ENCODE results near the gene KLHL22. TPM values are rescaled to one million over a fixed set of nuclear protein-coding genes. Genes with fewer than 3 reads are reported as not detected.

Gene KLHL22
- total and polyA plus RNA-seq, 2 of the 8 experiments (the other 6 are each of a cell fraction or from before 2014, with no cell fraction given) = 9.4 to 16.2 TPM

DNA sequence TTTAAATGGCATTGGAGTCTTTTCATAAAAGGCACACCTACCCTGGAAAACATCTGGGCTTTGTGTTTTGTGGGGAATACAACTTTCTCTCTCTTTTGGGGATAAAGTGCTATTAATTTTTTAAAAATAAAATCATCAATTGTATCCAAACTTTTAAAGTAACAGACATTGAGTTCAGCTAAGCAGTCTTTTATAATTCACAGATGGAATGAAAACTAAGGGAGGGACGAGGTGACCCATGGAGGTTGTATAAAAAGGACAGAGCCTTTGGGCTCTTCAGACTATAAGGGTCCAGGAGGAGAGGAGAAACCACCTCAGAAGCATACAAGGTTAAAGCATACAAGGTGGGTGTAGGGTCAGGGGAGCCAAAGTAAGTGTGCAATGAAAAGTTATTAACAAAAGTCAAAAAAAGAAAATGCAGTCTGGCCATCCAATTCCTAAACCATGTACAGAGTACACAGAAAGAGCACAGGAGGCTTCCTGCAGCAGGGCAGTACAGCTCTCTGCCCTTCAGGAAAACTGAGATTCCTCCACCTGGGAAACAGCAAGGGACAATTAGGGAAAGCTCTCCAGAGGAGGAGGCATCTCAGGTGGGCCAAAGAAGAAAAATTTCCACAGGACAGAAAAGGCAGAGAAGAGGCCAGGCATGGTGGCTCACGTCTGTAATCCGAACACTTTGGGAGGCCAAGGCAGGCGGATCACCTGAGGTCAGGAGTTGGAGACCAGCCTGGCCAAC, 10.5 kb downstream of the KLHL22 start (continued):
- TF ChIP-seq, protein P1, sequence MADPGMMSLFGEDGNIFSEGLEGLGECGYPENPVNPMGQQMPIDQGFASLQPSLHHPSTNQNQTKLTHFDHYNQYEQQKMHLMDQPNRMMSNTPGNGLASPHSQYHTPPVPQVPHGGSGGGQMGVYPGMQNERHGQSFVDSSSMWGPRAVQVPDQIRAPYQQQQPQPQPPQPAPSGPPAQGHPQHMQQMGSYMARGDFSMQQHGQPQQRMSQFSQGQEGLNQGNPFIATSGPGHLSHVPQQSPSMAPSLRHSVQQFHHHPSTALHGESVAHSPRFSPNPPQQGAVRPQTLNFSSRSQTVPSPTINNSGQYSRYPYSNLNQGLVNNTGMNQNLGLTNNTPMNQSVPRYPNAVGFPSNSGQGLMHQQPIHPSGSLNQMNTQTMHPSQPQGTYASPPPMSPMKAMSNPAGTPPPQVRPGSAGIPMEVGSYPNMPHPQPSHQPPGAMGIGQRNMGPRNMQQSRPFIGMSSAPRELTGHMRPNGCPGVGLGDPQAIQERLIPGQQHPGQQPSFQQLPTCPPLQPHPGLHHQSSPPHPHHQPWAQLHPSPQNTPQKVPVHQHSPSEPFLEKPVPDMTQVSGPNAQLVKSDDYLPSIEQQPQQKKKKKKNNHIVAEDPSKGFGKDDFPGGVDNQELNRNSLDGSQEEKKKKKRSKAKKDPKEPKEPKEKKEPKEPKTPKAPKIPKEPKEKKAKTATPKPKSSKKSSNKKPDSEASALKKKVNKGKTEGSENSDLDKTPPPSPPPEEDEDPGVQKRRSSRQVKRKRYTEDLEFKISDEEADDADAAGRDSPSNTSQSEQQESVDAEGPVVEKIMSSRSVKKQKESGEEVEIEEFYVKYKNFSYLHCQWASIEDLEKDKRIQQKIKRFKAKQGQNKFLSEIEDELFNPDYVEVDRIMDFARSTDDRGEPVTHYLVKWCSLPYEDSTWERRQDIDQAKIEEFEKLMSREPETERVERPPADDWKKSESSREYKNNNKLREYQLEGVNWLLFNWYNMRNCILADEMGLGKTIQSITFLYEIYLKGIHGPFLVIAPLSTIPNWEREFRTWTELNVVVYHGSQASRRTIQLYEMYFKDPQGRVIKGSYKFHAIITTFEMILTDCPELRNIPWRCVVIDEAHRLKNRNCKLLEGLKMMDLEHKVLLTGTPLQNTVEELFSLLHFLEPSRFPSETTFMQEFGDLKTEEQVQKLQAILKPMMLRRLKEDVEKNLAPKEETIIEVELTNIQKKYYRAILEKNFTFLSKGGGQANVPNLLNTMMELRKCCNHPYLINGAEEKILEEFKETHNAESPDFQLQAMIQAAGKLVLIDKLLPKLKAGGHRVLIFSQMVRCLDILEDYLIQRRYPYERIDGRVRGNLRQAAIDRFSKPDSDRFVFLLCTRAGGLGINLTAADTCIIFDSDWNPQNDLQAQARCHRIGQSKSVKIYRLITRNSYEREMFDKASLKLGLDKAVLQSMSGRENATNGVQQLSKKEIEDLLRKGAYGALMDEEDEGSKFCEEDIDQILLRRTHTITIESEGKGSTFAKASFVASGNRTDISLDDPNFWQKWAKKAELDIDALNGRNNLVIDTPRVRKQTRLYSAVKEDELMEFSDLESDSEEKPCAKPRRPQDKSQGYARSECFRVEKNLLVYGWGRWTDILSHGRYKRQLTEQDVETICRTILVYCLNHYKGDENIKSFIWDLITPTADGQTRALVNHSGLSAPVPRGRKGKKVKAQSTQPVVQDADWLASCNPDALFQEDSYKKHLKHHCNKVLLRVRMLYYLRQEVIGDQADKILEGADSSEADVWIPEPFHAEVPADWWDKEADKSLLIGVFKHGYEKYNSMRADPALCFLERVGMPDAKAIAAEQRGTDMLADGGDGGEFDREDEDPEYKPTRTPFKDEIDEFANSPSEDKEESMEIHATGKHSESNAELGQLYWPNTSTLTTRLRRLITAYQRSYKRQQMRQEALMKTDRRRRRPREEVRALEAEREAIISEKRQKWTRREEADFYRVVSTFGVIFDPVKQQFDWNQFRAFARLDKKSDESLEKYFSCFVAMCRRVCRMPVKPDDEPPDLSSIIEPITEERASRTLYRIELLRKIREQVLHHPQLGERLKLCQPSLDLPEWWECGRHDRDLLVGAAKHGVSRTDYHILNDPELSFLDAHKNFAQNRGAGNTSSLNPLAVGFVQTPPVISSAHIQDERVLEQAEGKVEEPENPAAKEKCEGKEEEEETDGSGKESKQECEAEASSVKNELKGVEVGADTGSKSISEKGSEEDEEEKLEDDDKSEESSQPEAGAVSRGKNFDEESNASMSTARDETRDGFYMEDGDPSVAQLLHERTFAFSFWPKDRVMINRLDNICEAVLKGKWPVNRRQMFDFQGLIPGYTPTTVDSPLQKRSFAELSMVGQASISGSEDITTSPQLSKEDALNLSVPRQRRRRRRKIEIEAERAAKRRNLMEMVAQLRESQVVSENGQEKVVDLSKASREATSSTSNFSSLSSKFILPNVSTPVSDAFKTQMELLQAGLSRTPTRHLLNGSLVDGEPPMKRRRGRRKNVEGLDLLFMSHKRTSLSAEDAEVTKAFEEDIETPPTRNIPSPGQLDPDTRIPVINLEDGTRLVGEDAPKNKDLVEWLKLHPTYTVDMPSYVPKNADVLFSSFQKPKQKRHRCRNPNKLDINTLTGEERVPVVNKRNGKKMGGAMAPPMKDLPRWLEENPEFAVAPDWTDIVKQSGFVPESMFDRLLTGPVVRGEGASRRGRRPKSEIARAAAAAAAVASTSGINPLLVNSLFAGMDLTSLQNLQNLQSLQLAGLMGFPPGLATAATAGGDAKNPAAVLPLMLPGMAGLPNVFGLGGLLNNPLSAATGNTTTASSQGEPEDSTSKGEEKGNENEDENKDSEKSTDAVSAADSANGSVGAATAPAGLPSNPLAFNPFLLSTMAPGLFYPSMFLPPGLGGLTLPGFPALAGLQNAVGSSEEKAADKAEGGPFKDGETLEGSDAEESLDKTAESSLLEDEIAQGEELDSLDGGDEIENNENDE (IDR thresholded peaks at IDR 0.05; ENCODE audit: insufficient replicate concordance, low read length) = no peak

Data from H1 (cell line).